Stimulated activated CD4-positive, alpha-beta T cell treated with anti-CD3 and anti-CD28 coated beads, Interleukin-2, amount 100 ng/mL, for 24 hours (primary cell): ENCODE results near the gene TINAG.
"Not testable (repeated sequence)": the region's sequence is repeated elsewhere in the genome, so short reads cannot be mapped to it uniquely, and the experiment has no call there.

ENCODE experiments used
- DNase-seq, 2 donors: peaks; one replicate each; pipeline ENCODE4 v3.0.0-alpha.2; 2020

The TINAG gene

DNA sequence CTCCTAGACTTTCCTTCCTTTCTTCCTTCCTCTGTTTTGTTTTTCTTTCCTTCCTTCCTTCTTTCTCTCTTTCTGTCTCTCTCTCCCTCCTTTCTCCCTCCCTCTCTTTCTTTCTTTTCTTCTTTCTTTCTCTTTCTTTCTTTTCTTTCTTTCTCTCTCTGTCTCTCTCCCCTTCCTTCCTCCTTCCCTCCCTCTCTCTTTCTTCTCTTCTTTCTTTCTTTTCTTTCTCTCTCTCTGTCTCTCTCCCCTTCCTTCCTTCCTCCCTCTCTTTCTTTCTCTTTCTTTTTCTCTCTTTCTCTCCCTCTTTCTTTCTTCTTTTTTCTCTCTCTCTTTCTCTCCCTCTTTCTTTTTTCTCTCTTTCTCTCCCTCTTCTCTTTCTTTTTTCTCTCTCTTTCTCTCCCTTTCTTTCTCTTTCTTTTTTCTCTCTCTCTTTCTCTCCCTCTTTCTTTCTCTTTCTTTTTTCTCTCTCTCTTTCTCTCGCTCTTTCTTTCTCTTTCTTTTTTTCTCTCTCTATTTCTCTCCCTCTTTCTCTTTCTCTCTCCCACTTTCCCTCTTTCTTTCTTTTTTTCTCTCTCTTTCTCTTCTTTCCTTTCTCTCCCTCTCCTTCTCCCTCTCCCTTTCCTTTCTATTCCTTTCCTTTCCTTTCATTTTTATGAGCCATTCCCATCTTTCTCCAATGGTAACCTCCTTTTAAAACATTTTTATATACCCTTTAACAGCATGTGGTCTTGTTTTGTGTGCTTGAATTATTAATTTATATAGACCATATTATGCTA, 2.3 kb downstream of the TINAG start:
- no peak for DNase-seq

- no peak for DNase-seq
Measured at GRCh38 chr6:54315656-54316055, 7.4 kb downstream of the TINAG start.

DNA sequence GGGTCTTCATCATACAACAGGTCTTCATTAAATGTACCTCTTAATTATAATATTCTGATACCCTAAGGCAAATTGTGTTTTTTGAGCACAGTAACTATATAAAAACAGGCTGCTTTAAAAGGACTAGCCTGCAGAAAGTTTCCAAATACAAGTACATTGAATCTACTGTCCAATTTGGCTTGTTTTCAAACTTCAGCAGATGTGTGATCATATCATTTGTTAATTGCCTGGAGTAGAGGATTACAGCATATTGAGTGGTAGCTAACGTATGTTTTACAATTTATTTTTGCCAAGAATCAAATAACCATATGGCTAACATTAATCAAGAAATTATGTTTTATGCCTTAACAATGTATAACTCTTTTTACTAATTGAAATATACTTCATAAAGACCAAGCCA, 12.6 kb downstream of the TINAG start:
- DNase-seq, result no peak

DNA sequence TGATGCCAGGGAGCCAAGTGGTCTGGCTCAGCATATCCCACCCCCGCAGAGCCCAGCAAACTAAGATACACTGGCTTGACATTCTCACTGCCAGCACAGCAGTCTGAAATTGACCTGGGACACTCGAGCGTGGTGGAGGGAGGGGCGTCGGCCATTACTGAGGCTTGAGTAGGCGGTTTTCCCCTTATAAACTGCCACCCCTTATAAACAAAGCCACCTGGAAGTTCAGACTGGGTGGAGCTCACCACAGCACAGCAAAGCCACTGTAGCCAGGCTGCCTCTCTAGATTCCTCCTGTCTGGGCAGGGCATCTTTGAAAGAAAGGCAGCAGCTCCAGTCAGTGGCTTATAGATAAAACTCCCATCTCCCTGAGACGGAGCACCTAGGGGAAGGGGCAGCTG, 19.4 kb downstream of the TINAG start:
- no peak for DNase-seq

DNA sequence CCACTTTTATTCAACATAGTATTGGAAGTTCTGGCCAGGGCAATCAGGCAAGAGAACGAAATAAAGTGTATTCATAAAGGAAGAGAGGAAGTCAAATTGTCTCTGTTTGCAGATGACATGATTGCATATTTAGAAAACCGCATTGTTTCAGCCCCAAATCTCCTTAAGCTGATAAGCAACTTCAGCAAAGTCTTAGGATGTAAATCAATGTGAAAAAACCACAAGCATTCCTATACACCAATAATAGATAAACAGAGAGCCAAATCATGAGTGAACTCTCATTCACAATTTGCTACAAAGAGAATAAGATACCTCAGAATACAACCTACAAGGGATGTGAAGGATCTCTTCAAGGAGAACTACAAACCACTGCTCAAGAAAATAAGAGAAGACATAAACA, 23.3 kb downstream of the TINAG start:
- not testable (repeated sequence) for DNase-seq

GRCh38 chr6:54335871-54336270, 27.6 kb downstream of the TINAG start:
- no peak for DNase-seq

- no peak for DNase-seq
Measured at GRCh38 chr6:54353975-54354374, 45.7 kb downstream of the TINAG start.

DNA sequence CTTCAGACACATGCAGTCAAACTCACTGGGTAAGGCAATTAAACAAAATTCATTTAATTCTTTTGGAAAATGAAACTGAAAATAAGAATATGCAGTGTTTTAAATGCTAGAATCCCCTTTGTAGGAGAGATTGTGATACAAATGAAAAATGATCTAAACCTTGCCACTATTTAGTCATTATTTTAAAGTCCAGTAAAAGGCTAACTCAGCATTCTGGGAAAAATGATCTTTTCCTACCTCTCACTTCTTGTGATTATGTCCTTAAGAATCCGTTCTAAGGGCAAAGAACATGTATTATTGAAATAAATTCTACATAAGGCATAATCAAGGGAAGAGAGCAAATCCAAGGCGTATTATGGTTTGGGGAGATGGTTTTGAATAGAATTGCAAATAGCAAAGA, 46.4 kb downstream of the TINAG start:
- no peak for DNase-seq

DNA sequence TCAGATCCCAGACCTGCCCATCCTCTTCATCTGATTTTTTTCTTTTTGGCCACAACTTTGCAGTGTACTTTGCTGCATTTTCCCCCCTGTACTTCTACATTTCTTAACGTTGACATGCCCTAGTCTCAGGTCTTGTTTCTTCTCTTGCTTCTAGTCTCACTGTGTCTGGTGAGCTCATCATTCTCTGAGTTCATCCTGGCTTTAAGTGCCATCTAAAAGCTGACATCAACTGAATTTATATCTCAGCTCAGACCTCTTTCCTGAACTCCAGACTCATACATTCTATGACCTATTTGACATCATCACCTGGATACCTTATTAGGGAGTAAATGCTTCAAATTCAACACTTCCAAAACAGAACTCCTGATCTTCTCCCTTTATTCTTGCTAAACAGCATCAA, 48.9 kb downstream of the TINAG start:
- no peak for DNase-seq

- no peak for DNase-seq
Measured at GRCh38 chr6:54361188-54361587, 52.9 kb downstream of the TINAG start.

DNA sequence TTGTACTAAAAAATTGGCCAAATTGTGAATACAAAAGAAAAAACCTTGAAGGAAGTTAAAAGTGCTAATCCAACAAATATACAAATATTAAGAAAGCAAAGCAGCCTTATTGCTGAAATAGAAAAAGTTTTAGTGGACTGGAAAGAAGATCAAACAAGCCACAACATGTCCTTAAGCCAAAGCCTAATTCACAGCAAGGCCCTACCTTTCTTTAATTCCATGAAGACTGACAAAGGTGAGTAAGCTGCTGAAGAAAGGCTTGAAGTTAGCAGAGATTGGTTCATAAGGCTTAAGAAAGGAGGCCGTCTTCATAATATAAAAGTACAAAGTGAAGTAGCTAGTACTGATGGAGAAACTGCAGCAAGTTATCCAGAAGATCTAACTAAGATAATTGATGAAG, 53.5 kb downstream of the TINAG start:
- no peak for DNase-seq

GRCh38 chr6:54366667-54367327, 58.6 kb downstream of the TINAG start:
- no peak for DNase-seq

DNA sequence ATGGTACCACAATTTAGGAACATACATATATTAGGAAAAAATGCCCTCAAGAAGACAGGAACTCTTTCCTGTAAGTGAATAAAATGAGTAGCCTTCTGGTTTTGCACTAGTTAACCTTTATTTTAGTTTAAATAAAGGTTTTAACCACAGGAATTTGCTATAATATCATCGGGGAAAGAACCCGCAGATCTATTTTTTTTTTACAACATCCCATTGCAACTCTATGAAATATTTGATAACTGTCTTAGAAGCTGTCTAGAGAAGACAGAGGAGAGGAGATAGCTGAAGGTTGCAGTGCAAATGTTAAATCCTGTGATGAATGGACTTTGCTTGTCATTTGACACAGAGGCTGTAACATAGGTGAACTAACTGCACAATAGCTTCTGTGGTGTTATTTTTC, 69.5 kb downstream of the TINAG start:
- no peak for DNase-seq

- no peak for DNase-seq
Measured at GRCh38 chr6:54386295-54386694, 78.1 kb downstream of the TINAG start.

DNA sequence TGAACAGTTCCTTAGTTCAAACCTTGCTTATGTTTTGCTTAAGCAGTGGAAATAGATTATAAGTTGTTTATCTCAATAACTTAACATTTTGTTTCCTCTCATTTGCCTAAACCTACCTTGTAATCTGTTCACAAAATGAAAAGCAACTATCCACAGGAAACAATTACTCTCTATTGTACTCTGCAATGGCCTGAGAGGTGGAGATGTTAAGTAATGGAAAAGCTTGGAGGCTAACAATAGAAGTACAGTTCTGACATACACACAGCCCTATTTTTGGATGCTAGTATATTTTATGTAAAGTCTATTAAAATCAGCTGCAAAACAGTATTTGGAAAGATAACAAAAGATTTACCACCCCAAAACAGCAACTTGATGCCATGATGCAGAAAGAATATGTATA, 82.1 kb downstream of the TINAG start:
- DNase-seq, result no peak

GRCh38 chr6:54391577-54391976, 83.3 kb downstream of the TINAG start:
- no peak for DNase-seq

DNA sequence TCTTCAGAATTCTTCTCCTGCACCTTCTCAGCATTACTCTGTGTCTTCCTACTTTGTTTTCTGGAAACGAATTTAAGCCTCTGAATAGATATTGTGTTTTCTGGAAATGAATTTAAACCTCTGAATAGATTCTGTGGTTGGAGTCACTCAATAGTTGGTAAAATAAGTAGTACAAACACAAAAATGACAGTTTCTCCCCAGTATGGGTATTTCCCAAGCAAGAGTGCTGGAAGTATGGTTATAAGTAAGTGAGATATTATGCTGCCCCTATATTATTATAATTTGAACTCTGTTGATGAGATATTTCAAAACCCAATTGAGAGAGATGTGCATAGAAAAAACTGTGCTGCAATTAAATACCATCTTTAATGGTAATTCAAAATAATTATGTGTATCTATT, 94.9 kb downstream of the TINAG start:
- DNase-seq, result no peak

- no peak for DNase-seq
Measured at GRCh38 chr6:54404791-54405190, 96.5 kb downstream of the TINAG start.

DNA sequence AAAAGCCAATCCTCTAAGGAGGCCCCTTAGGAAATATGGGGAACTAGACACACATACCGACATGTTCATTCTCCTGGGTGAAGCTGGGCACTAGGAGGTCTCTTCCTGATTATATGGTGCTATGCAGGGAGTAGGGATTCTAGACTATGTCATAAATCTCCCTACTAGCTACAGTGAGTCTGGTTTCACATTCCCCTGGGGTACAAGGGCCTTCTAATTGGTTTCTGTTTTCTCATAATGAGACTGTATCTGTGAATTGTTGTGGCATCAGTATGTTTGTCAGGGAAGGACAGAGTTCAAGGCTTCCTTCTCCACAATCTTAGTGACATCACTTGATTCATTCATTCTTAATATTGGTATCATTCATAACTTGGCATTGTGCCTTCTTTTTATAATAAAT, 103.5 kb downstream of the TINAG start:
- no peak for DNase-seq

GRCh38 chr6:54415517-54415916, 107.3 kb downstream of the TINAG start:
- no peak for DNase-seq

GRCh38 chr6:54419885-54420284, 111.6 kb downstream of the TINAG start:
- DNase-seq, result no peak

DNA sequence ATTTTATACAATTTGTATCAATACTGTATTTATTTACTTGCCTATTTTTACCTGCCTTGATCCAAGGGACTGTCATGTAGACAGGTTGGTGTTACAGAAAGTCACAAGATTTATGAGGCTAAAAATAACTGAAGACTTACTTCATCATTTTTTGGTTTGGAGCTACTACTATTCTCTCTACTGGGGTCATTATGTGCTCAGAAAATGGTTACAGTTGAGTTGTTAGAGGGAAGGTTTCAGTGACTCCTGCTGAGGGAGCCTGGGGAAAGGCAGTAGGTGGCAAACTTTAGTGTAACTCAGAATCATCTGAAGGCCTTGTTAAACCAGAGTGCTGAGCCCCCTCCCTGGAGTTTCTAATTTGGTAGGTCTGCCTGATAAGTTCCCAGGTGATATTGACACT, 118.8 kb downstream of the TINAG start:
- no peak for DNase-seq

GRCh38 chr6:54427396-54427937, 119.2 kb downstream of the TINAG start:
- no peak for DNase-seq

GRCh38 chr6:54428431-54428830, 120.2 kb downstream of the TINAG start:
- DNase-seq, result no peak

DNA sequence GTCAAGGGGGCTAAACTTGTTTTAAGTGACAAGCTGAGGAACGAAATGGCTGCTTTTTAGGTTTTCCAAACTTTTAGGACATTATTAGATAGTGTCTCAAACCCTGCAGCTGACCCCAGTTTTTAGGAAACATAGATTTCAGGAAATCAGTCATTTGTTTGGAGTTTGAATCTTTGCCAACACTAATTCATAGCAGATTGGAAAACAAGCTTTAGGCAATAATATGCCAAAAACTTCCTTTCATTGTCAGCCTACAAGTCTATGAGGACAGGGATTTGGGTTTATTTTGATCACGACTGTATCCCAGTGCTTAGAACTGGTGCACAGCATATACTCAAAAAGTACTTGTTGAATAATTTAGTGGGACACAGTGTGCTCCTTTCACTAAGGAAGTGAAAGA, 123.2 kb downstream of the TINAG start:
- DNase-seq, result no peak
